ENCODE measurements around the gene MT4.

DNA sequence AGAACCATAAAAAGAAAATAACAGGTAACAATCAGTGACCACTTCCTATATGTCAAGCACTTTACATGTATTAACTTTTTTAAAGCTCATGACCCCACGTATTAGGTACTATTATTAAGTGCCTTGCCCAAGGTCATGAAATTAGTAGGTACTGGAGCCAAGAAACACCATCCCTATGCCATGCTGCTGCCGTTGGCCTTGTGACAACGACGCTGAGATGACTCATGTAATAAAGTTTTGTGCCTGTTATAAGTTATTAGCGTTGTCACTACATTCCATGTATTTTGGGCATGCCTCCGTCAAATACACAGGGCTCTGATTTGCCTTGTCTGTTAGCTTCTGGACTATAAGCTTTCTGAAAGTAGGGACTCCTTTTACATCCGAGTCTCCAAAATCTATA is 46.4 kb upstream of the MT4 start:
- no peak for TF ChIP-seq EGR1 (IDR thresholded peaks at IDR 0.05)
- TF ChIP-seq, protein P1, sequence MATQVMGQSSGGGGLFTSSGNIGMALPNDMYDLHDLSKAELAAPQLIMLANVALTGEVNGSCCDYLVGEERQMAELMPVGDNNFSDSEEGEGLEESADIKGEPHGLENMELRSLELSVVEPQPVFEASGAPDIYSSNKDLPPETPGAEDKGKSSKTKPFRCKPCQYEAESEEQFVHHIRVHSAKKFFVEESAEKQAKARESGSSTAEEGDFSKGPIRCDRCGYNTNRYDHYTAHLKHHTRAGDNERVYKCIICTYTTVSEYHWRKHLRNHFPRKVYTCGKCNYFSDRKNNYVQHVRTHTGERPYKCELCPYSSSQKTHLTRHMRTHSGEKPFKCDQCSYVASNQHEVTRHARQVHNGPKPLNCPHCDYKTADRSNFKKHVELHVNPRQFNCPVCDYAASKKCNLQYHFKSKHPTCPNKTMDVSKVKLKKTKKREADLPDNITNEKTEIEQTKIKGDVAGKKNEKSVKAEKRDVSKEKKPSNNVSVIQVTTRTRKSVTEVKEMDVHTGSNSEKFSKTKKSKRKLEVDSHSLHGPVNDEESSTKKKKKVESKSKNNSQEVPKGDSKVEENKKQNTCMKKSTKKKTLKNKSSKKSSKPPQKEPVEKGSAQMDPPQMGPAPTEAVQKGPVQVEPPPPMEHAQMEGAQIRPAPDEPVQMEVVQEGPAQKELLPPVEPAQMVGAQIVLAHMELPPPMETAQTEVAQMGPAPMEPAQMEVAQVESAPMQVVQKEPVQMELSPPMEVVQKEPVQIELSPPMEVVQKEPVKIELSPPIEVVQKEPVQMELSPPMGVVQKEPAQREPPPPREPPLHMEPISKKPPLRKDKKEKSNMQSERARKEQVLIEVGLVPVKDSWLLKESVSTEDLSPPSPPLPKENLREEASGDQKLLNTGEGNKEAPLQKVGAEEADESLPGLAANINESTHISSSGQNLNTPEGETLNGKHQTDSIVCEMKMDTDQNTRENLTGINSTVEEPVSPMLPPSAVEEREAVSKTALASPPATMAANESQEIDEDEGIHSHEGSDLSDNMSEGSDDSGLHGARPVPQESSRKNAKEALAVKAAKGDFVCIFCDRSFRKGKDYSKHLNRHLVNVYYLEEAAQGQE (IDR thresholded peaks at IDR 0.05; ENCODE audit: low read depth): no peak
- no peak for TF ChIP-seq CEBPB (IDR thresholded peaks at IDR 0.05)
- no peak for TF ChIP-seq EP300 (IDR thresholded peaks at IDR 0.05; ENCODE audit: borderline replicate concordance)
- TF ChIP-seq, protein P2, sequence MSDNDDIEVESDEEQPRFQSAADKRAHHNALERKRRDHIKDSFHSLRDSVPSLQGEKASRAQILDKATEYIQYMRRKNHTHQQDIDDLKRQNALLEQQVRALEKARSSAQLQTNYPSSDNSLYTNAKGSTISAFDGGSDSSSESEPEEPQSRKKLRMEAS (IDR thresholded peaks at IDR 0.05): no peak
